ENCODE results near the gene TINCR. TPM values are rescaled to one million over a fixed set of nuclear protein-coding genes. Genes with fewer than 3 reads are reported as not detected.

TINCR gene
- total and polyA plus RNA-seq, 2 donors from 2014 or later = 0.94 to 2.2 TPM

DNA sequence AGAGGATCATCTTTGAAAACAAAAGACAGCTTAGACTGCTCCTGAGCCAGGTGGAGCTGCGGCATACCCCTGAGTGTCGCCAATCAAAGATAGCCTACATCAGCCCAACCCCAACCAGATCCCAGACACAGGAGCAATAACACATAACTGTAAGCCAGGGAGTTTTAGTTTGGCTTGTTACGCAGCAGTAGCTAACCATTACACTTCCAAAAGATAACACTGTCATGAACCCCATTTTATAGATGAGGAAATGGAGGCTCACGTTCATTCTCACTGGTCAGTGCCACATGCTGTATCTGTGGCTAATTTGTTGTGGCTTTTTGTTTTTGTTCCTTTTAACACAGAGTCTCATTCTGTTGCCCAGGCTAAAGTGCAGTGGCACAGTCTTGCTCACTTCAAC lies 47.3 kb downstream of the TINCR start:
- Histone ChIP-seq H3K27me3 (ENCODE audit: control insufficient read depth, insufficient read depth, low read length) (no peaks in the 10 kb centered on the region), H3K9ac (ENCODE audit: low read length in 3 of 3) (no peak overlapping the region), H3K36me3 (ENCODE audit: control insufficient read depth in 2 of 3, insufficient read depth in 3 of 3, low read length in 3 of 3) (no peaks in the 10 kb centered on the region), H3K4me1 (ENCODE audit: control insufficient read depth in 2 of 3, insufficient read depth in 2 of 3, low read depth in 1 of 3, low read length in 3 of 3) (no peaks in the 10 kb centered on the region), H3K4me3 (ENCODE audit: low read length in 3 of 3) (no peak overlapping the region), H3K9me3 (ENCODE audit: control insufficient read depth in 2 of 3, insufficient read depth in 1 of 3, low read length in 3 of 3) (peaks cover 0 to 14% (median 6%) of the 10 kb centered on the region in 3 donors), H3K27ac (ENCODE audit: low read depth in 2 of 2, low read length in 2 of 2) (no peak overlapping the region)
- intact Hi-C loops (cut with DNase I) = no loop called here
- no peak for DNase-seq
- no peak for FAIRE-seq
- TF ChIP-seq, protein P1, sequence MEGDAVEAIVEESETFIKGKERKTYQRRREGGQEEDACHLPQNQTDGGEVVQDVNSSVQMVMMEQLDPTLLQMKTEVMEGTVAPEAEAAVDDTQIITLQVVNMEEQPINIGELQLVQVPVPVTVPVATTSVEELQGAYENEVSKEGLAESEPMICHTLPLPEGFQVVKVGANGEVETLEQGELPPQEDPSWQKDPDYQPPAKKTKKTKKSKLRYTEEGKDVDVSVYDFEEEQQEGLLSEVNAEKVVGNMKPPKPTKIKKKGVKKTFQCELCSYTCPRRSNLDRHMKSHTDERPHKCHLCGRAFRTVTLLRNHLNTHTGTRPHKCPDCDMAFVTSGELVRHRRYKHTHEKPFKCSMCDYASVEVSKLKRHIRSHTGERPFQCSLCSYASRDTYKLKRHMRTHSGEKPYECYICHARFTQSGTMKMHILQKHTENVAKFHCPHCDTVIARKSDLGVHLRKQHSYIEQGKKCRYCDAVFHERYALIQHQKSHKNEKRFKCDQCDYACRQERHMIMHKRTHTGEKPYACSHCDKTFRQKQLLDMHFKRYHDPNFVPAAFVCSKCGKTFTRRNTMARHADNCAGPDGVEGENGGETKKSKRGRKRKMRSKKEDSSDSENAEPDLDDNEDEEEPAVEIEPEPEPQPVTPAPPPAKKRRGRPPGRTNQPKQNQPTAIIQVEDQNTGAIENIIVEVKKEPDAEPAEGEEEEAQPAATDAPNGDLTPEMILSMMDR (IDR thresholded peaks at IDR 0.05; ENCODE audit: borderline replicate concordance, extremely low read depth, insufficient read depth) = no peak

DNA sequence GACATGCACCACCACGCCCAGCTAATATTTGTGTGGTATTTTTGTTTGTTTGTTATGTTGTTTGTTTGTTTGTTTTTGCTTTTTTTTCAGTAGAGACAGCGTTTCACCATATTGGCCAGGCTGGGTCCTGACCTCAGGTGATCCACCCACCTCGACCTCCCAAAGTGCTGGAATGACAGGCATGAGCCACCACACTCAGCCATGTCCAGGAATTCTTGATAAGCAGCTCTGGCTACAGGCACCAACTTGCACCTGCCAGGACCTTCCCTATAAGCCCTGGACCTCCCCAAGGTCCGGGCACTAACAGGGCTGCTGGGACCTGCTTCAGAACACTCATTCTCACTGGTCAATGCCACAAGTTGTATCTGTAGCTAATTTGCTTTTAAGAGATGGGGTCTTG lies 48.7 kb downstream of the TINCR start:
- no peak for DNase-seq
- no peaks in the 10 kb centered on the region for H3K4me1 ChIP-seq (ENCODE audit: control insufficient read depth in 2 of 3, insufficient read depth in 2 of 3, low read depth in 1 of 3, low read length in 3 of 3)
- intact Hi-C loops (cut with DNase I) = no loop called here
- peaks cover 0 to 15% (median 6%) of the 10 kb centered on the region in 3 donors for H3K9me3 ChIP-seq (ENCODE audit: control insufficient read depth in 2 of 3, insufficient read depth in 1 of 3, low read length in 3 of 3)
- H3K4me3 ChIP-seq (ENCODE audit: low read length in 3 of 3) = no peak overlapping the region
- H3K36me3 ChIP-seq (ENCODE audit: control insufficient read depth in 2 of 3, insufficient read depth in 3 of 3, low read length in 3 of 3) = no peaks in the 10 kb centered on the region
- TF ChIP-seq, protein P1 (IDR thresholded peaks at IDR 0.05; ENCODE audit: borderline replicate concordance, extremely low read depth, insufficient read depth) = no peak
- H3K9ac ChIP-seq (ENCODE audit: low read length in 3 of 3) = no peak overlapping the region
- H3K27ac ChIP-seq (ENCODE audit: low read depth in 2 of 2, low read length in 2 of 2) = no peak overlapping the region
- no peaks in the 10 kb centered on the region for H3K27me3 ChIP-seq (ENCODE audit: control insufficient read depth, insufficient read depth, low read length)
- no peak for FAIRE-seq

GRCh38 chr19:5515737-5516136 lies 52.0 kb downstream of the TINCR start:
- no peak overlapping the region for H3K4me3 ChIP-seq (ENCODE audit: low read length in 3 of 3)
- H3K27me3 ChIP-seq (ENCODE audit: control insufficient read depth, insufficient read depth, low read length) = no peaks in the 10 kb centered on the region
- intact Hi-C loops (cut with DNase I) = no loop called here
- no peak for FAIRE-seq
- TF ChIP-seq, protein P1 (IDR thresholded peaks at IDR 0.05; ENCODE audit: borderline replicate concordance, extremely low read depth, insufficient read depth) = no peak
- H3K9ac ChIP-seq (ENCODE audit: low read length in 3 of 3) = no peak overlapping the region
- no peak overlapping the region for H3K27ac ChIP-seq (ENCODE audit: low read depth in 2 of 2, low read length in 2 of 2)
- no peaks in the 10 kb centered on the region for H3K4me1 ChIP-seq (ENCODE audit: control insufficient read depth in 2 of 3, insufficient read depth in 2 of 3, low read depth in 1 of 3, low read length in 3 of 3)
- no peaks in the 10 kb centered on the region for H3K36me3 ChIP-seq (ENCODE audit: control insufficient read depth in 2 of 3, insufficient read depth in 3 of 3, low read length in 3 of 3)
- no peak for DNase-seq
- H3K9me3 ChIP-seq (ENCODE audit: control insufficient read depth in 2 of 3, insufficient read depth in 1 of 3, low read length in 3 of 3) = peaks cover 0 to 15% (median 6%) of the 10 kb centered on the region in 3 donors

- no peak for DNase-seq
- no peak overlapping the region for H3K27ac ChIP-seq (ENCODE audit: low read depth in 2 of 2, low read length in 2 of 2)
- no peak overlapping the region for H3K4me3 ChIP-seq (ENCODE audit: low read length in 3 of 3)
- H3K9ac ChIP-seq (ENCODE audit: low read length in 3 of 3) = no peak overlapping the region
- no peak for FAIRE-seq
- no peaks in the 10 kb centered on the region for H3K27me3 ChIP-seq (ENCODE audit: control insufficient read depth, insufficient read depth, low read length)
- peaks cover 0 to 11% (median 3%) of the 10 kb centered on the region in 3 donors for H3K9me3 ChIP-seq (ENCODE audit: control insufficient read depth in 2 of 3, insufficient read depth in 1 of 3, low read length in 3 of 3)
- intact Hi-C loops (cut with DNase I) = no loop called here
- TF ChIP-seq, protein P1 (IDR thresholded peaks at IDR 0.05; ENCODE audit: borderline replicate concordance, extremely low read depth, insufficient read depth) = no peak
- H3K36me3 ChIP-seq (ENCODE audit: control insufficient read depth in 2 of 3, insufficient read depth in 3 of 3, low read length in 3 of 3) = no peaks in the 10 kb centered on the region
- H3K4me1 ChIP-seq (ENCODE audit: control insufficient read depth in 2 of 3, insufficient read depth in 2 of 3, low read depth in 1 of 3, low read length in 3 of 3) = no peaks in the 10 kb centered on the region
Measured at GRCh38 chr19:5514001-5514400, 53.8 kb downstream of the TINCR start.

Data from kidney (tissue), 14 donors.